PC-3 (cell line): ENCODE data around the gene ALDH16A1. TPM values are rescaled to one million over a fixed set of nuclear protein-coding genes. Genes with fewer than 3 reads are reported as not detected.
A peak's percentile ranks its signal among the peaks of the same experiment; 100 is the strongest.
"Not testable (repeated sequence)": the region's sequence is repeated elsewhere in the genome, so short reads cannot be mapped to it uniquely, and the experiment has no call there.

ENCODE experiments used
- ATAC-seq: fragments of 200-7000 bp; cut with Tn5 transposase; 2 replicates; pipeline ENCODE4 v1.9.1; 2020; ENCODE audit warnings: mild to moderate bottlenecking, moderate library complexity
- BruUV-seq: library from RNA; stranded (reverse); fragments of 400-500 nt; replicated peaks from 2 replicates; lab custom pipeline; 2021; lab: Mats Ljungman, UMichigan
- CTCF ChIA-PET: fragments of 300-600 bp; sonication (Branson Sonifier 250); formaldehyde crosslinking; loops from one replicate; lab custom pipeline; 2022; ENCODE audit warnings: antibody characterized with exemption; lab: Charles Lee
- POLR2A ChIA-PET: fragments of 300-600 bp; sonication (Branson Sonifier 250); formaldehyde crosslinking; loops from one replicate; lab custom pipeline; 2022; ENCODE audit warnings: antibody characterized with exemption; ENCODE audit not compliant: unreplicated experiment; lab: Charles Lee
- DNase-seq: peaks from one replicate; pipeline ENCODE4 v3.0.0-alpha.2; 2015
- H2AFZ ChIP-seq: fragments of 300-600 bp; sonication (generic); 2 replicates; pipeline ENCODE4 v1.6.0; 2016; ENCODE audit warnings: antibody characterized with exemption, low read length
- H3F3A ChIP-seq: fragments of 300-600 bp; sonication (generic); one replicate; pipeline ENCODE4 v1.6.0; 2017; ENCODE audit warnings: antibody characterized with exemption, low read length, control low read depth, mild to moderate bottlenecking; ENCODE audit not compliant: unreplicated experiment
- H3K27ac ChIP-seq: fragments of 300-600 bp; sonication (generic); 2 replicates; pipeline ENCODE4 v1.5.1; 2016; ENCODE audit warnings: mild to moderate bottlenecking, low read length
- H3K27me3 ChIP-seq: fragments of 300-600 bp; sonication (generic); 2 replicates; pipeline ENCODE4 v1.6.1; 2016; ENCODE audit warnings: low read length, mixed read lengths
- H3K36me3 ChIP-seq: fragments of 300-600 bp; sonication (generic); 2 replicates; pipeline ENCODE4 v1.6.1; 2016; ENCODE audit warnings: low read depth, mixed run types, low read length, mixed read lengths
- H3K4me1 ChIP-seq: fragments of 300-600 bp; sonication (generic); 2 replicates; pipeline ENCODE4 v1.5.1; 2016; ENCODE audit warnings: low read length; ENCODE audit not compliant: insufficient read depth
- H3K4me2 ChIP-seq: fragments of 300-600 bp; sonication (generic); 2 replicates; pipeline ENCODE4 v1.6.0; 2016; ENCODE audit warnings: low read length
- H3K4me3 ChIP-seq: fragments of 300-600 bp; sonication (generic); 2 replicates; pipeline ENCODE4 v1.5.1; 2016; ENCODE audit warnings: mild to moderate bottlenecking, low read length, mixed read lengths
- H3K79me2 ChIP-seq: fragments of 300-600 bp; sonication (generic); 2 replicates; pipeline ENCODE4 v1.6.1; 2017; ENCODE audit warnings: low read length, mixed read lengths
- H3K9ac ChIP-seq: fragments of 300-600 bp; sonication (generic); 2 replicates; pipeline ENCODE4 v1.6.0; 2016; ENCODE audit warnings: mild to moderate bottlenecking, low read length
- H3K9me2 ChIP-seq: fragments of 300-600 bp; sonication (generic); replicated peaks from 2 replicates; pipeline ENCODE4 v1.6.1; 2016; ENCODE audit warnings: mixed run types, low read length, mixed read lengths
- H3K9me3 ChIP-seq: fragments of 300-600 bp; sonication (generic); 2 replicates; pipeline ENCODE4 v1.6.1; 2016; ENCODE audit warnings: low read length, mixed read lengths
- H4K20me1 ChIP-seq: fragments of 300-600 bp; sonication (generic); 2 replicates; pipeline ENCODE4 v1.6.1; 2016; ENCODE audit warnings: low read length, mixed read lengths
- CTCF ChIP-seq: fragments of 300-600 bp; sonication (generic); conservative IDR thresholded peaks from 2 replicates; pipeline ENCODE4 v1.5.1; 2017; ENCODE audit warnings: antibody characterized with exemption, low read depth, mild to moderate bottlenecking, low read length
- EZH2 ChIP-seq: fragments of 300-600 bp; sonication (generic); IDR thresholded peaks from one replicate; pipeline ENCODE4 v1.6.1; 2017; ENCODE audit warnings: antibody characterized with exemption, mild to moderate bottlenecking, low read length; ENCODE audit not compliant: unreplicated experiment
- EZH2phosphoT487 ChIP-seq: fragments of 300-600 bp; sonication (generic); IDR thresholded peaks from 2 replicates; pipeline ENCODE4 v1.6.1; 2018; ENCODE audit warnings: mild to moderate bottlenecking, antibody characterized with exemption, low read length, borderline replicate concordance
- intact Hi-C: fragments of 100-400 bp; cut with micrococcal nuclease; formaldehyde crosslinking; loops from 2 replicates; pipeline ENCODE4 v1.9.0; 2023
- total RNA-seq: library from RNA; depleted of rRNA; stranded (reverse); fragments of >200 nt; gene quantifications from 2 replicates; pipeline ENCODE4 v1.2.3, GENCODE V29; 2014

Gene ALDH16A1
- total RNA-seq, 1 experiment from 2014 or later = not detected

DNA sequence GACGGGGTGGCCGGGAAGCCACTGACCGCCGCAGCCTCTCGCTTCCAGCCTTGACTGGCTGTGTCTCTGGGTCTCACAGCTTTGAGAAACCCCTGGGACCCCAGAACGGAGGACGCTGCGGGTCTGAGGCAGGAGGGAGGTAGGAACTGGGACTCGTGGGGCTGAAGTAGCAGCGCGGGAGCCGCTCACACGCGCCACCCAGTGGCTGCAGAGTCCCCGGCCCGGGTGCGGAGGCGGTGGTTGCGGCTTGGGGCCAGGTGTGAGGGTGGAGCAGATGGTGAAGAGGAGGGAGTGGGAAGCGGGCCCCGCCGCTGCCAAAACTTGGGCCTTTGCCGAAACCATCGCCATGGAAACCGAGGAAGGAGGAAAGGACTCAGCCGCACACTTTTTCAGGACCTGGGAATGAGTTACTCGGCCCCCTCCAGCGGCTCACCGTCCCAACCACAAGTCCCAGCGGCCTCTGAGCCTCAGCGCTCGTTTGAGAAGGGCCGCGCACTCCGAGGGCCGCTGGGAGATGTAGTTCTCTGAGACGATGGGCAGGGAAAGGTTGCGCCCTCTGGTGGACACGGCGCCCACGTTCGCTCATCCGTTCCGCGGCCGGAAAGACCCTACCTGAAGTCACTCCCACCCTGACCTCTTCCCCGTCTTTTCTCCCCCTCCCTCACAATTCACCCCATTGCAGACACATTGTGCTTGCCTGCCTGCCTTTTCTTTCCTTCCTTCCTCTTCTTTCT, 9.5 kb upstream of the ALDH16A1 start:
- Histone ChIP-seq H3K27me3 (peaks cover 36% of the 10 kb centered on the region), H3K79me2 (no peaks in the 10 kb centered on the region), H3K36me3 (peaks cover 2% of the 10 kb centered on the region; the same call in 1 of the 2 replicates), H3F3A (no peaks in the 10 kb centered on the region), H3K9me3 (no peaks in the 10 kb centered on the region), H3K9me2 (no peaks in the 10 kb centered on the region), H3K4me1 (no peaks in the 10 kb centered on the region), H2AFZ (peak overlapping the region; percentile 100), H3K27ac (no peak overlapping the region), H3K4me3 (peak overlapping the region; percentile 87), H3K9ac (peak overlapping the region; percentile 66), H3K4me2 (peak overlapping the region; percentile 100), H4K20me1 (no peaks in the 10 kb centered on the region)
- ChIA-PET CTCF (no interaction called here), POLR2A (no interaction called here)
- ATAC-seq (peak; percentile 84), DNase-seq (peak; percentile 98)
- intact Hi-C loops = loop anchor here (1.0 kb wide), 4 partner anchors 8 to 104 kb away; partner anchors contain the start of genes DKKL1 and PIH1D1
- BruUV-seq = TSS peak; percentile 32
- TF ChIP-seq EZH2phosphoT487 (no peak), CTCF (peak; percentile 93)

DNA sequence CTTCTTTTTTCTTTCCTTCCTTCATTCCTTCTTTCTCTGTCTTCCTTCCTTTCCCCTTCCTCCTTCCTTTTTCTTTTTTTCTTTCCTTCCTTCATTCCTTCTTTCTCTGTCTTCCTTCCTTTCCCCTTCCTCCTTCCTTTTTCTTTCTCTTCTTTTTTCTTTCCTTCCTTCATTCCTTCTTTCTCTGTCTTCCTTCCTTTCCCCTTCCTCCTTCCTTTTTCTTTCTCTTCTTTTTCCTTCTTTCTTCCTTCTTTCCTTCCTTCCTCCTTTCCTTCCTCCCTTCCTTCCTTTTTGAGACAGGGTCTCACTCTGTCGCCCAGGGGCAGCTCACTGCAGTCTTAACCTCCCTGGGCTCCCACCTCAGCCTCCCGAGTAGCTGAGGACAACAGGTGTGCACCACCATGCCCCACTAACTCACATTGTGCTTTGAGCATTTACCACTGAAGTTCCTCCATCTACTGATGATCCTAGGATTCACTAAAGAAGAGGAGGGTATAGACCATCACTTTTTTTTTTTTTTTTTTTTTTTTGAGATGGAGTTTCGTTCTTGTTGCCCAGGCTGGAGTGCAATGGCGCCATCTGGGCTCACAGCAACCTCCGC, 8.8 kb upstream of the ALDH16A1 start:
- H3K9ac ChIP-seq, H3K79me2 ChIP-seq, POLR2A ChIA-PET, H2AFZ ChIP-seq, H3K9me2 ChIP-seq, H3K27ac ChIP-seq, H3K9me3 ChIP-seq, BruUV-seq, H3K4me1 ChIP-seq, H3F3A ChIP-seq, DNase-seq, ATAC-seq, intact Hi-C loops, H4K20me1 ChIP-seq, H3K36me3 ChIP-seq: not testable (repeated sequence)
- H3K27me3 ChIP-seq = peaks cover 31% of the 10 kb centered on the region
- peak overlapping the region; percentile 87; the same call in 1 of the 2 replicates for H3K4me3 ChIP-seq
- peak overlapping the region; percentile 100 for H3K4me2 ChIP-seq
- CTCF ChIA-PET = interaction anchor here (0.7 kb wide), 1 partner anchor 107 kb away, joined by 18 read pairs; no protein-coding TSS in a partner anchor

GRCh38 chr19:49445997-49446396, 7.0 kb upstream of the ALDH16A1 start:
- no peak for ATAC-seq
- no peaks in the 10 kb centered on the region for H3K9me3 ChIP-seq
- H3K27me3 ChIP-seq = peaks cover 13% of the 10 kb centered on the region
- peaks cover 8% of the 10 kb centered on the region; the same call in 1 of the 2 replicates for H3K4me1 ChIP-seq
- H3K4me3 ChIP-seq = no peak overlapping the region
- TF ChIP-seq CTCF (0 out of 2 replicates have a peak, but pooled peaks have one; percentile 17), EZH2 (no peak), EZH2phosphoT487 (no peak)
- DNase-seq = no peak
- BruUV-seq = no TSS peak
- no peaks in the 10 kb centered on the region for H4K20me1 ChIP-seq
- H3K9ac ChIP-seq = no peak overlapping the region
- H3K27ac ChIP-seq = no peak overlapping the region
- CTCF ChIA-PET = interaction anchor here (0.6 kb wide), 1 partner anchor 101 kb away, joined by 4 read pairs; no protein-coding TSS in a partner anchor
- POLR2A ChIA-PET = no interaction called here
- H3K4me2 ChIP-seq = no peak overlapping the region
- peaks cover 12% of the 10 kb centered on the region for H3K79me2 ChIP-seq
- no peak overlapping the region for H2AFZ ChIP-seq
- H3F3A ChIP-seq = no peaks in the 10 kb centered on the region
- intact Hi-C loops = no loop called here
- H3K9me2 ChIP-seq = no peaks in the 10 kb centered on the region
- peaks cover 3% of the 10 kb centered on the region; the same call in 1 of the 2 replicates for H3K36me3 ChIP-seq
